Uterus (tissue), 4 donors: Measurements from ENCODE around the gene RPL41. TPM values are rescaled to one million over a fixed set of nuclear protein-coding genes. Genes with fewer than 3 reads are reported as not detected.
"Not testable (repeated sequence)": the region's sequence is repeated elsewhere in the genome, so short reads cannot be mapped to it uniquely, and the experiment has no call there.

ENCODE experiments used
- DNase-seq, 2 donors: peaks; one replicate each; pipeline ENCODE4 v3.0.0-alpha.2; 2019 to 2020
- H3K27ac ChIP-seq, 2 donors: fragments of 200-600 bp; sonication (generic); 1 replicate in 1 of 2; 2 replicates in 1 of 2; pipeline ENCODE4 v1.5.1; 2016 to 2018
- H3K27me3 ChIP-seq, 2 donors: fragments of 200-600 bp; sonication (generic); one replicate each; pipeline ENCODE4 v1.5.1; 2018 to 2019; ENCODE audit warnings: control low read depth in 1 of 2
- H3K36me3 ChIP-seq, 2 donors: fragments of 200-600 bp; sonication (generic); one replicate each; pipeline ENCODE4 v1.5.1; 2019; ENCODE audit warnings: control low read depth in 1 of 2
- H3K4me1 ChIP-seq, 2 donors: fragments of 200-600 bp; sonication (generic); one replicate each; pipeline ENCODE4 v1.5.1; 2018 to 2019; ENCODE audit warnings: control low read depth in 1 of 2
- H3K4me3 ChIP-seq, 2 donors: fragments of 200-600 bp; sonication (generic); 1 replicate in 1 of 2; 2 replicates in 1 of 2; pipeline ENCODE4 v1.5.1; 2018 to 2019; ENCODE audit warnings: mild to moderate bottlenecking in 1 of 2
- H3K9me3 ChIP-seq, 2 donors: fragments of 200-600 bp; sonication (generic); one replicate each; pipeline ENCODE4 v1.5.1; 2019; ENCODE audit warnings: control low read depth in 1 of 2
- POLR2A ChIP-seq, 2 donors: fragments of 450-650 bp; IDR thresholded peaks; one replicate each; pipeline ENCODE4 v1.6.1; 2016; ENCODE audit warnings: antibody characterized with exemption in 2 of 2, mild to moderate bottlenecking in 1 of 2, moderate library complexity in 1 of 2
- intact Hi-C: fragments of 100-400 bp; cut with DNase I; formaldehyde crosslinking; loops from one replicate; pipeline ENCODE4 v1.15.1; 2023; ENCODE audit warnings: low total_unique reads
- total RNA-seq, 4 donors: library from RNA; depleted of rRNA in 3 of 4; stranded (reverse); fragments of >200 nt in 3 of 4; gene quantifications; one replicate each; pipeline versions ENCODE4 v1.1.0 to v1.2.4, GENCODE V29; 2014 to 2023
- TF ChIP-seq, protein P1 (sequence below), 4 experiments: fragments of 200-600 bp in 2 of 4; fragments of 450-650 bp in 2 of 4; sonication (generic) in 2 of 4; IDR thresholded peaks; one replicate each; pipeline ENCODE4 v1.5.1; 2016 to 2019; ENCODE audit warnings: antibody characterized with exemption in 4 of 4, mild to moderate bottlenecking in 2 of 4, moderate library complexity in 1 of 4
- donor health status: DM: yes; HTN: yes; CAD: no.

RPL41 gene
- total RNA-seq, 4 donors from 2014 or later = 1,022 to 4,789 (median 2,600) TPM

- DNase-seq = no peak
- intact Hi-C loops = no loop called here
- TF ChIP-seq POLR2A (IDR thresholded peaks at IDR 0.05) = no peak
- TF ChIP-seq, protein P1, sequence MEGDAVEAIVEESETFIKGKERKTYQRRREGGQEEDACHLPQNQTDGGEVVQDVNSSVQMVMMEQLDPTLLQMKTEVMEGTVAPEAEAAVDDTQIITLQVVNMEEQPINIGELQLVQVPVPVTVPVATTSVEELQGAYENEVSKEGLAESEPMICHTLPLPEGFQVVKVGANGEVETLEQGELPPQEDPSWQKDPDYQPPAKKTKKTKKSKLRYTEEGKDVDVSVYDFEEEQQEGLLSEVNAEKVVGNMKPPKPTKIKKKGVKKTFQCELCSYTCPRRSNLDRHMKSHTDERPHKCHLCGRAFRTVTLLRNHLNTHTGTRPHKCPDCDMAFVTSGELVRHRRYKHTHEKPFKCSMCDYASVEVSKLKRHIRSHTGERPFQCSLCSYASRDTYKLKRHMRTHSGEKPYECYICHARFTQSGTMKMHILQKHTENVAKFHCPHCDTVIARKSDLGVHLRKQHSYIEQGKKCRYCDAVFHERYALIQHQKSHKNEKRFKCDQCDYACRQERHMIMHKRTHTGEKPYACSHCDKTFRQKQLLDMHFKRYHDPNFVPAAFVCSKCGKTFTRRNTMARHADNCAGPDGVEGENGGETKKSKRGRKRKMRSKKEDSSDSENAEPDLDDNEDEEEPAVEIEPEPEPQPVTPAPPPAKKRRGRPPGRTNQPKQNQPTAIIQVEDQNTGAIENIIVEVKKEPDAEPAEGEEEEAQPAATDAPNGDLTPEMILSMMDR (IDR thresholded peaks at IDR 0.05) = no peak
- Histone ChIP-seq H3K4me3 (no peak overlapping the region), H3K4me1 (peaks cover 6 to 7% of the 10 kb centered on the region in 2 donors), H3K9me3 (no peaks in the 10 kb centered on the region), H3K27ac (no peak overlapping the region), H3K27me3 (no peaks in the 10 kb centered on the region), H3K36me3 (no peaks in the 10 kb centered on the region)
Observed at GRCh38 chr12:56155256-56155845, 38.9 kb downstream of the RPL41 start.

- Histone ChIP-seq H3K4me3 (peak overlapping the region; percentile 89 to 98), H3K4me1 (peaks cover 6 to 17% of the 10 kb centered on the region in 2 donors), H3K27ac (peak overlapping the region; percentile 99)
- intact Hi-C loops, H3K9me3 ChIP-seq, H3K36me3 ChIP-seq, DNase-seq, H3K27me3 ChIP-seq: not testable (repeated sequence)
Observed at GRCh38 chr12:56156464-56157200, 40.2 kb downstream of the RPL41 start.

GRCh38 chr12:56157201-56158028 lies 41.0 kb downstream of the RPL41 start:
- Histone ChIP-seq H3K36me3 (no peaks in the 10 kb centered on the region), H3K4me1 (peaks cover 6 to 22% of the 10 kb centered on the region in 2 donors), H3K4me3 (peak overlapping the region; percentile 89 to 98), H3K9me3 (no peaks in the 10 kb centered on the region), H3K27me3 (no peaks in the 10 kb centered on the region), H3K27ac (peak overlapping the region; percentile 99)
- TF ChIP-seq, protein P1 (IDR thresholded peaks at IDR 0.05) = peak; percentile 76 to 94 (median 86)
- TF ChIP-seq POLR2A (IDR thresholded peaks at IDR 0.05) = peak; percentile 8 to 59
- DNase-seq = peak; percentile 93 to 95
- intact Hi-C loops = no loop called here

- Histone ChIP-seq H3K4me3 (peak within 1 kb of the TSS; percentile 89 to 98), H3K36me3 (no peaks in the 10 kb centered on the region), H3K9me3 (no peaks in the 10 kb centered on the region), H3K4me1 (peaks cover under 1 to 18% of the 10 kb centered on the region in 2 donors), H3K27ac (peak within 1 kb of the TSS; percentile 99), H3K27me3 (no peaks in the 10 kb centered on the region)
- TF ChIP-seq POLR2A (IDR thresholded peaks at IDR 0.05) = peak; percentile 99
- TF ChIP-seq, protein P1 (IDR thresholded peaks at IDR 0.05) = peak in 2 of 4 experiments; percentile 27 to 34
- peak; percentile 95 to 99 for DNase-seq
- intact Hi-C loops = no loop called here
Observed at GRCh38 chr12:56158029-56158925, 41.8 kb downstream of the RPL41 start, which contains the start of gene MYL6. Gene MYL6 (plus strand): TSS chr12:56158359. CDS start chr12:56158402, 43 bp downstream.
